PFSK-1 (cell line): Measurements from ENCODE around the gene RNASEH2B.

Experiments
- FOXP2 ChIP-seq: optimal IDR thresholded peaks from 2 replicates; pipeline ENCODE3; 2011; ENCODE audit warnings: borderline replicate concordance, control low read depth, inconsistent platforms; ENCODE audit not compliant: insufficient read depth; ENCODE audit errors: extremely low read length, extremely low read depth
- POLR2AphosphoS5 ChIP-seq: IDR thresholded peaks from 2 replicates; pipeline ENCODE4 v1.6.1; 2012; ENCODE audit warnings: low read depth, mild to moderate bottlenecking, control low read depth, low read length, moderate library complexity
- REST ChIP-seq, 2 experiments: IDR thresholded peaks; 2 replicates each; pipeline versions ENCODE4 v1.6.1 to v1.8.0; 2011 to 2012; ENCODE audit warnings: low read depth in 2 of 2, low read length in 2 of 2, control low read depth in 1 of 2, inconsistent platforms in 1 of 2, mild to moderate bottlenecking in 1 of 2, moderate library complexity in 1 of 2; ENCODE audit not compliant: insufficient read depth in 1 of 2
- SIN3A ChIP-seq: IDR thresholded peaks from 2 replicates; pipeline ENCODE4 v1.6.1; 2012; ENCODE audit warnings: mild to moderate bottlenecking, low read length, moderate library complexity, borderline replicate concordance; ENCODE audit not compliant: insufficient read depth
- TAF1 ChIP-seq: IDR thresholded peaks from 2 replicates; pipeline ENCODE4 v1.6.1; 2012; ENCODE audit warnings: low read length, control low read depth, borderline replicate concordance; ENCODE audit not compliant: insufficient read depth

RNASEH2B gene

GRCh38 chr13:50955798-50956197 lies 46.2 kb downstream of the RNASEH2B start:
- TF ChIP-seq FOXP2 (no peak), POLR2AphosphoS5 (no peak), REST (IDR thresholded peaks at IDR 0.05; ENCODE audit: insufficient read depth in 1 of 2, low read depth in 2 of 2, low read length in 2 of 2) (no peak), TAF1 (no peak), SIN3A (no peak)

- TF ChIP-seq SIN3A (no peak), POLR2AphosphoS5 (no peak), REST (IDR thresholded peaks at IDR 0.05; ENCODE audit: insufficient read depth in 1 of 2, low read depth in 2 of 2, low read length in 2 of 2) (no peak), TAF1 (no peak), FOXP2 (no peak)
Measured at GRCh38 chr13:50957620-50958019, 48.0 kb downstream of the RNASEH2B start.

GRCh38 chr13:50969691-50970090 lies 60.1 kb downstream of the RNASEH2B start:
- TF ChIP-seq SIN3A, result no peak
- TF ChIP-seq FOXP2, result no peak
- no peak for TF ChIP-seq TAF1
- TF ChIP-seq REST (IDR thresholded peaks at IDR 0.05; ENCODE audit: insufficient read depth in 1 of 2, low read depth in 2 of 2, low read length in 2 of 2), result no peak

- TF ChIP-seq SIN3A, result no peak
- no peak for TF ChIP-seq FOXP2
- TF ChIP-seq POLR2AphosphoS5, result no peak
- no peak for TF ChIP-seq REST (IDR thresholded peaks at IDR 0.05; ENCODE audit: insufficient read depth in 1 of 2, low read depth in 2 of 2, low read length in 2 of 2)
- no peak for TF ChIP-seq TAF1
Measured at GRCh38 chr13:50970956-50971355, 61.4 kb downstream of the RNASEH2B start.

GRCh38 chr13:50974268-50974667 lies 64.7 kb downstream of the RNASEH2B start:
- no peak for TF ChIP-seq POLR2AphosphoS5
- TF ChIP-seq SIN3A, result no peak
- TF ChIP-seq FOXP2, result no peak

GRCh38 chr13:50979187-50979586 lies 69.6 kb downstream of the RNASEH2B start:
- TF ChIP-seq TAF1 (no peak), REST (IDR thresholded peaks at IDR 0.05; ENCODE audit: insufficient read depth in 1 of 2, low read depth in 2 of 2, low read length in 2 of 2) (no peak), FOXP2 (no peak), SIN3A (no peak), POLR2AphosphoS5 (no peak)
